Esophagus squamous epithelium (tissue), 5 donors: ENCODE results near the gene MAT2A. TPM values are rescaled to one million over a fixed set of nuclear protein-coding genes. Genes with fewer than 3 reads are reported as not detected.

ENCODE experiments used
- DNase-seq: peaks from one replicate; lab custom pipeline; 2025; lab: John Stamatoyannopoulos, UW
- H3K27ac ChIP-seq, 4 donors: fragments of 200-600 bp; sonication (generic); one replicate each; pipeline ENCODE4 v1.5.1; 2016 to 2019; ENCODE audit warnings: mild to moderate bottlenecking in 1 of 4
- H3K27me3 ChIP-seq, 4 donors: fragments of 200-600 bp; sonication (generic); 1 replicate in 3 of 4; 2 replicates in 1 of 4; pipeline versions ENCODE4 v1.5.1 to v1.6.0; 2017 to 2021; ENCODE audit warnings: antibody characterized with exemption in 1 of 4
- H3K36me3 ChIP-seq, 3 donors: fragments of 200-600 bp; sonication (generic); one replicate each; pipeline ENCODE4 v1.5.1; 2016 to 2019
- H3K4me1 ChIP-seq, 3 donors: fragments of 200-600 bp; sonication (generic); one replicate each; pipeline ENCODE4 v1.5.1; 2017 to 2019
- H3K4me3 ChIP-seq, 4 donors: fragments of 200-600 bp; sonication (generic); 1 replicate in 3 of 4; 2 replicates in 1 of 4; pipeline ENCODE4 v1.5.1; 2016 to 2019; ENCODE audit warnings: mild to moderate bottlenecking in 2 of 4, moderate library complexity in 1 of 4
- H3K9me3 ChIP-seq, 3 donors: fragments of 200-600 bp; sonication (generic); one replicate each; pipeline ENCODE4 v1.5.1; 2016 to 2019
- CTCF ChIP-seq, 6 experiments: fragments of 450-650 bp in 4 of 6; fragments of 200-600 bp in 2 of 6; sonication (generic) in 2 of 6; IDR thresholded peaks; one replicate each; pipeline ENCODE4 v1.5.1; 2016 to 2019; ENCODE audit warnings: antibody characterized with exemption in 6 of 6, mild to moderate bottlenecking in 4 of 6, moderate library complexity in 4 of 6
- POLR2A ChIP-seq, 4 donors: fragments of 450-650 bp; IDR thresholded peaks; one replicate each; pipeline ENCODE4 v1.6.1; 2017; ENCODE audit warnings: antibody characterized with exemption in 4 of 4, mild to moderate bottlenecking in 4 of 4, moderate library complexity in 3 of 4
- WGBS, 2 donors: methylation state at CpG; one replicate each; pipeline ENCODE4 v1.1.5; 2018; 5-methylcytosine and 5-hydroxymethylcytosine counted together
- intact Hi-C: fragments of 100-400 bp; cut with DNase I; formaldehyde crosslinking; loops from one replicate; pipeline ENCODE4 v1.15.0; 2022
- total RNA-seq, 4 donors: library from RNA; depleted of rRNA; stranded (reverse); fragments of >200 nt; gene quantifications; one replicate each; pipeline ENCODE4 v1.1.0, GENCODE V29; 2016
- donor health status: DM: yes; HTN: yes; CAD: no.

Gene MAT2A
- total RNA-seq, 4 donors from 2014 or later, result 81.8 to 272 (median 121) TPM

- no peak for DNase-seq
- Histone ChIP-seq H3K27ac (peak overlapping the region; percentile 86 to 97 (median 94)), H3K4me1 (peaks cover 27 to 82% (median 68%) of the 10 kb centered on the region in 3 donors), H3K27me3 (no peaks in the 10 kb centered on the region), H3K4me3 (peak overlapping the region; percentile 43 to 85 (median 59)), H3K36me3 (peaks cover 0 to 33% (median 0%) of the 10 kb centered on the region in 3 donors), H3K9me3 (no peaks in the 10 kb centered on the region)
- TF ChIP-seq CTCF (IDR thresholded peaks at IDR 0.05) (no peak), POLR2A (IDR thresholded peaks at IDR 0.05) (no peak)
- intact Hi-C loops, result no loop called here
- 39 to 68% methylated on average over 4 to 10 of the region's 16 CpGs for WGBS, 2 donors
These were observed 44.8 kb downstream of the MAT2A start for GRCh38 chr2:85583667-85584353.

- Histone ChIP-seq H3K36me3 (peaks cover 0 to 33% (median 0%) of the 10 kb centered on the region in 3 donors), H3K27ac (peak within 1 kb of the TSS; percentile 86 to 97 (median 94)), H3K4me1 (peaks cover 21 to 82% (median 68%) of the 10 kb centered on the region in 3 donors), H3K4me3 (peak within 1 kb of the TSS; percentile 43 to 85 (median 59)), H3K27me3 (no peaks in the 10 kb centered on the region), H3K9me3 (no peaks in the 10 kb centered on the region)
- intact Hi-C loops, result no loop called here
- no peak for DNase-seq
- 0% methylated on average over 7 of the region's 52 CpGs; no CpG with 5 or more reads in 1 of the 2 donors for WGBS, 2 donors
- TF ChIP-seq CTCF (IDR thresholded peaks at IDR 0.05) (no peak), POLR2A (IDR thresholded peaks at IDR 0.05) (peak in 2 of 4 donors; percentile 51 to 55)
These were observed 45.4 kb downstream of the MAT2A start, which contains the start of gene VAMP5 for GRCh38 chr2:85584354-85584856. Gene VAMP5 (plus strand): TSS chr2:85584431. CDS start chr2:85584491, 60 bp downstream.

- Histone ChIP-seq H3K27me3 (no peaks in the 10 kb centered on the region), H3K4me3 (peak overlapping the region; percentile 43 to 85 (median 59)), H3K27ac (peak overlapping the region; percentile 86 to 97 (median 94)), H3K9me3 (no peaks in the 10 kb centered on the region), H3K36me3 (peaks cover 0 to 32% (median 0%) of the 10 kb centered on the region in 3 donors), H3K4me1 (peaks cover 21 to 82% (median 66%) of the 10 kb centered on the region in 3 donors)
- TF ChIP-seq POLR2A (IDR thresholded peaks at IDR 0.05), result no peak
- TF ChIP-seq CTCF (IDR thresholded peaks at IDR 0.05), result no peak
- no peak for DNase-seq
- intact Hi-C loops, result no loop called here
- 25 to 45% methylated on average over 4 to 6 of the region's 9 CpGs for WGBS, 2 donors
These were observed 46.2 kb downstream of the MAT2A start for GRCh38 chr2:85584857-85585780.

- 69 to 72% methylated on average over 1 of the region's 1 CpG for WGBS, 2 donors
- TF ChIP-seq CTCF (IDR thresholded peaks at IDR 0.05) (no peak), POLR2A (IDR thresholded peaks at IDR 0.05) (no peak)
- H3K9me3 ChIP-seq, result no peaks in the 10 kb centered on the region
- H3K27me3 ChIP-seq, result no peaks in the 10 kb centered on the region
- peaks cover 0 to 26% (median 0%) of the 10 kb centered on the region in 3 donors for H3K36me3 ChIP-seq
- peak overlapping the region in 2 of 4 donors; percentile 66 to 85 for H3K4me3 ChIP-seq
- H3K27ac ChIP-seq, result peak overlapping the region; percentile 86 to 97 (median 94)
- intact Hi-C loops, result no loop called here
- no peak for DNase-seq
- peaks cover 28 to 82% (median 68%) of the 10 kb centered on the region in 3 donors for H3K4me1 ChIP-seq
These were observed 46.8 kb downstream of the MAT2A start for GRCh38 chr2:85585781-85586105.
